K562 (cell line): Measurements from ENCODE around the gene LIG3. TPM values are rescaled to one million over a fixed set of nuclear protein-coding genes. Genes with fewer than 3 reads are reported as not detected.
A peak's percentile ranks its signal among the peaks of the same experiment; 100 is the strongest.

Experiments used
- ATAC-seq: fragments of 200-7000 bp; cut with Tn5 transposase; 3 replicates; pipeline ENCODE4 v1.9.1; 2020; ENCODE audit warnings: moderate library complexity
- BruUV-seq: library from RNA; stranded (reverse); fragments of 400-500 nt; replicated peaks from 2 replicates; lab custom pipeline; 2021; lab: Mats Ljungman, UMichigan
- CTCF ChIA-PET: fragments of 300-600 bp; formaldehyde crosslinking; extraction: SDS; loops from one replicate; lab custom pipeline; 2021; ENCODE audit warnings: low intra/inter-chr PET ratio; lab: Yijun Ruan, JAX
- POLR2A ChIA-PET: fragments of 300-600, 350-650 bp; sonication (Branson Sonifier 250); formaldehyde crosslinking; extraction: SDS; loops from one replicate; lab custom pipeline; 2021; ENCODE audit warnings: antibody characterized with exemption, inconsistent platforms; lab: Yijun Ruan, JAX
- DNase-seq, 4 experiments: peaks; one replicate each; pipeline versions ENCODE4 v3.0.0 to v3.0.0-alpha.2; 2011 to 2018; ENCODE audit warnings: low spot score in 3 of 4, mixed read lengths in 3 of 4; ENCODE audit errors: extremely low read depth in 1 of 4
- FAIRE-seq: peaks from 2 replicates; lab custom pipeline; 2011; peaks lifted over from hg19 to GRCh38; lab: Jason Lieb, UNC
- H2AFZ ChIP-seq: 2 replicates; pipeline ENCODE4 v1.6.0; 2011; ENCODE audit warnings: low read depth, low read length, control low read depth, inconsistent platforms
- H3K27ac ChIP-seq: fragments of 200-600 bp; 3 replicates; pipeline ENCODE4 v1.8.0; 2011; ENCODE audit warnings: low read depth, mild to moderate bottlenecking, control low read depth, inconsistent platforms, low read length, moderate library complexity, mixed read lengths; ENCODE audit errors: extremely low read depth
- H3K27me3 ChIP-seq, 2 experiments: fragments of 300-600 bp in 1 of 2; 2 replicates in 1 of 2; 3 replicates in 1 of 2; pipeline versions ENCODE4 v1.6.0 to v1.8.0; 2011; ENCODE audit warnings: inconsistent platforms in 2 of 2, low read length in 2 of 2, mild to moderate bottlenecking in 1 of 2, mixed read lengths in 1 of 2, moderate library complexity in 1 of 2; ENCODE audit not compliant: control insufficient read depth in 2 of 2, insufficient read depth in 2 of 2
- H3K36me3 ChIP-seq: fragments of 300-600 bp; 3 replicates; pipeline ENCODE4 v1.8.0; 2011; ENCODE audit warnings: mild to moderate bottlenecking, low read length, inconsistent platforms; ENCODE audit not compliant: control insufficient read depth, insufficient read depth
- H3K4me1 ChIP-seq, 2 experiments: fragments of 200-600 bp in 1 of 2; replicated peaks in 1 of 2; 2 replicates in 1 of 2; 3 replicates in 1 of 2; pipeline versions ENCODE4 v1.5.1 to v1.8.0; 2011; ENCODE audit warnings: inconsistent platforms in 2 of 2, low read length in 2 of 2, mild to moderate bottlenecking in 1 of 2, mixed read lengths in 1 of 2, moderate library complexity in 1 of 2; ENCODE audit not compliant: control insufficient read depth in 2 of 2, insufficient read depth in 2 of 2
- H3K4me2 ChIP-seq: 2 replicates; pipeline ENCODE4 v1.6.1; 2011; ENCODE audit warnings: low read length, control low read depth, inconsistent platforms, mixed read lengths; ENCODE audit not compliant: insufficient read depth
- H3K4me3 ChIP-seq: fragments of 200-600 bp; sonication (generic), shearing (Covaris generic); 2 replicates; pipeline ENCODE4 v1.5.1; 2016; ENCODE audit warnings: control low read depth, inconsistent platforms
- H3K79me2 ChIP-seq: fragments of 200-600 bp; 3 replicates; pipeline ENCODE4 v1.8.0; 2011; ENCODE audit warnings: low read length, inconsistent platforms; ENCODE audit not compliant: control insufficient read depth, insufficient read depth
- H3K9ac ChIP-seq, 2 experiments: 2 replicates each; pipeline versions ENCODE4 v1.6.0 to v1.6.1; 2011; ENCODE audit warnings: low read depth in 2 of 2, low read length in 2 of 2, control low read depth in 1 of 2, inconsistent platforms in 1 of 2, mild to moderate bottlenecking in 1 of 2, mixed read lengths in 1 of 2; ENCODE audit not compliant: insufficient read depth in 1 of 2
- H3K9me1 ChIP-seq: one replicate; pipeline ENCODE4 v1.6.0; 2011; ENCODE audit warnings: inconsistent platforms, mild to moderate bottlenecking, low read length, moderate library complexity; ENCODE audit not compliant: control insufficient read depth, insufficient read depth
- H3K9me3 ChIP-seq: replicated peaks from 2 replicates; pipeline ENCODE4 v1.5.1; 2011; ENCODE audit warnings: low read depth, low read length, inconsistent platforms; ENCODE audit not compliant: control insufficient read depth, insufficient read depth
- H4K20me1 ChIP-seq: replicated peaks from 2 replicates; pipeline ENCODE4 v1.6.1; 2011; ENCODE audit warnings: low read length, inconsistent platforms, mixed read lengths; ENCODE audit not compliant: control insufficient read depth, insufficient read depth
- GTF2F1 ChIP-seq: IDR thresholded peaks from 2 replicates; pipeline ENCODE4 v1.6.1; 2011; ENCODE audit warnings: low read depth, low read length, improper control_type of control experiment
- ZKSCAN1 ChIP-seq: fragments of 150-350 bp; IDR thresholded peaks from 2 replicates; pipeline ENCODE4 v1.6.1; 2016; ENCODE audit warnings: low read depth, low read length
- WGBS: fragments of 100-300 bp; shearing (Covaris generic); methylation state at CpG from one replicate; pipeline ENCODE4 v1.1.6; 2016; ENCODE audit warnings: low coverage, mixed read lengths; ENCODE audit not compliant: insufficient coverage; ENCODE audit errors: missing lambda C conversion rate; 5-methylcytosine and 5-hydroxymethylcytosine counted together
- in situ Hi-C: fragments of 300-500 bp; cut with MboI; formaldehyde crosslinking; loops from 4 replicates; pipeline ENCODE4 v1.15.0; 2018; ENCODE audit warnings: inconsistent platforms, mixed read lengths
- intact Hi-C: fragments of 100-400 bp; cut with micrococcal nuclease; formaldehyde crosslinking; loops from 2 replicates; pipeline ENCODE4 v1.14.2; 2022
- polyA plus RNA-seq, 8 experiments: library from polyadenylated mRNA; depleted of rRNA in 4 of 8; stranded (reverse) in 5 of 8; unstranded in 3 of 8; fragments of >200 nt; fragmentation: Nextera tagmentation in 2 of 8; fragmentation: Illumina TruSeq in 1 of 8; extraction: Ambion mirVana in 2 of 8; extraction: Trizol in 1 of 8; gene quantifications; 2 replicates each; pipeline versions ENCODE4 v1.2.1 to v1.2.3, GENCODE V29; 2011 to 2014; ENCODE audit warnings: inconsistent platforms in 1 of 8, missing spikeins in 1 of 8
- total RNA-seq, 7 experiments: library from RNA; depleted of rRNA in 6 of 7; stranded (reverse); fragments of >200 nt in 6 of 7; fragmentation: Illumina TruSeq in 2 of 7; extraction: Trizol in 2 of 7; gene quantifications; 2 replicates each; pipeline versions ENCODE4 v1.2.1 to v1.2.3, GENCODE V29; 2011 to 2021; ENCODE audit warnings: low replicate concordance in 1 of 7

The LIG3 gene
- total and polyA plus RNA-seq, 9 of the 15 experiments (the other 6 are each of a cell fraction or from before 2014, with no cell fraction given) = 7.6 to 75.0 (median 43.0) TPM

DNA sequence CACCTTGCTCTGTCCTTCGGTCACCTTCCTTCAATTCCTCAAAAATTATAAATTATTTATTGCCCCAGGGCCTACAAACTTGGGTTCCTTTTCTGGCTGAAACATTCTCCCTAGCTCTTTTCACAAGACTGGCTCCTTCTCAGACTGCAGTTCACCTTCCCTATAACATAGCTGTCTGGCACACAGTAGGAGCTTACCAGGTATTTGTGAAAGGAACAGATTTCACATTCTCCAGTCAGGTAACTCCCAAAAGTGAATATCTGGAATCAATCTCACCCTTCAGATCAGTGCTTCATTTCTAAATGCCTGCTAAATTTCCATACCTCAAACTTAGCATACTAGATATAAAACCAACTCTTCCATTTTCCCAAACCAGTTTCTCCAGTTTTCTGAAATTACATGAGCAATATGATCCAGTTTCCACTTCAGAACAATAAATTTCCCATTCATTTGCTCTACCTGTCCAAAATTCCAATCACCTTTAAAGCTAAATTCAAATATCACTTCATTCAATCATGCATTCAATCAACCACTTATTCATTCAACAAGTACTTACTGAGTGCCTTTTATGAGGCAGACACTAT is 77.1 kb downstream of the LIG3 start:
- H3K9me1 ChIP-seq = no peaks in the 10 kb centered on the region
- ChIA-PET CTCF (no interaction called here), POLR2A (interaction anchor here (1.0 kb wide), 1 partner anchor 77 kb away, joined by 4 read pairs; the partner anchor contains the start of gene LIG3)
- no TSS peak for BruUV-seq
- in situ Hi-C loops = no loop called here
- TF ChIP-seq ZKSCAN1 = peak; percentile 66; the same call in 1 of the 2 replicates
- TF ChIP-seq GTF2F1 = no peak
- H4K20me1 ChIP-seq = no peaks in the 10 kb centered on the region
- intact Hi-C loops = no loop called here
- no peak overlapping the region for H2AFZ ChIP-seq
- H3K27me3 ChIP-seq = no peaks in the 10 kb centered on the region
- peaks cover 12 to 15% of the 10 kb centered on the region in 2 experiments; a peak in 4 of 5 replicates for H3K4me1 ChIP-seq
- WGBS = 90% methylated on average over 1 of the region's 1 CpG
- peaks cover 1% of the 10 kb centered on the region for H3K79me2 ChIP-seq
- FAIRE-seq = no peak
- H3K27ac ChIP-seq = no peak overlapping the region
- ATAC-seq = no peak
- no peaks in the 10 kb centered on the region for H3K36me3 ChIP-seq
- no peak overlapping the region for H3K4me2 ChIP-seq
- H3K4me3 ChIP-seq = no peak overlapping the region
- H3K9me3 ChIP-seq = no peaks in the 10 kb centered on the region
- no peak for DNase-seq
- no peak overlapping the region for H3K9ac ChIP-seq

Other genes with a start within 250 kb of the LIG3 start
Only the 7 nearest of the 8 such genes appear.
- 0.27 TPM in 1 of 2 replicates, not detected in the other for gene CCT6B, start 19.1 kb upstream of the LIG3 start, total RNA-seq (2014; rRNA removed)
- 0.89 and 0.91 TPM in 2 replicates for gene CCT6B, start 19.1 kb upstream of the LIG3 start, total RNA-seq (2014; rRNA removed; fragmentation: Illumina TruSeq; extraction: Trizol)
- gene CCT6B, start 19.1 kb upstream of the LIG3 start, total RNA-seq (2015; rRNA removed; fragmentation: Illumina TruSeq; extraction: Trizol) = 0.53 and 0.58 TPM in 2 replicates
- 0.36 and 0.51 TPM in 2 replicates for gene CCT6B, start 19.1 kb upstream of the LIG3 start, total RNA-seq (2021)
- gene CCT6B, start 19.1 kb upstream of the LIG3 start, polyA plus RNA-seq (2011; rRNA removed) = 0.64 and 0.79 TPM in 2 replicates
- 0.34 and 0.48 TPM in 2 replicates for gene CCT6B, start 19.1 kb upstream of the LIG3 start, polyA plus RNA-seq (2014; fragmentation: Illumina TruSeq; extraction: Trizol)
- gene CCT6B, start 19.1 kb upstream of the LIG3 start, polyA plus RNA-seq (2014; fragmentation: Nextera tagmentation; extraction: Ambion mirVana) = under 1 TPM; 0.25 to 0.83 TPM
- 0.67 and 0.69 TPM in 2 replicates for gene CCT6B, start 19.1 kb upstream of the LIG3 start, polyA plus RNA-seq (2014; rRNA removed)
- gene ZNF830, start 19.0 kb upstream of the LIG3 start, total RNA-seq (2014; rRNA removed) = 16.2 and 28.7 TPM in 2 replicates
- gene ZNF830, start 19.0 kb upstream of the LIG3 start, total RNA-seq (2014; rRNA removed; fragmentation: Illumina TruSeq; extraction: Trizol) = 21.8 and 22.4 TPM in 2 replicates
- 24.7 and 28.0 TPM in 2 replicates for gene ZNF830, start 19.0 kb upstream of the LIG3 start, total RNA-seq (2015; rRNA removed; fragmentation: Illumina TruSeq; extraction: Trizol)
- gene ZNF830, start 19.0 kb upstream of the LIG3 start, total RNA-seq (2021) = 17.2 and 21.7 TPM in 2 replicates
- gene ZNF830, start 19.0 kb upstream of the LIG3 start, polyA plus RNA-seq (2011; rRNA removed) = 8.9 and 14.4 TPM in 2 replicates
- 17.3 and 19.0 TPM in 2 replicates for gene ZNF830, start 19.0 kb upstream of the LIG3 start, polyA plus RNA-seq (2014; fragmentation: Illumina TruSeq; extraction: Trizol)
- 10 to 100 TPM; 13.1 to 18.8 TPM for gene ZNF830, start 19.0 kb upstream of the LIG3 start, polyA plus RNA-seq (2014; fragmentation: Nextera tagmentation; extraction: Ambion mirVana)
- 25.4 and 27.1 TPM in 2 replicates for gene ZNF830, start 19.0 kb upstream of the LIG3 start, polyA plus RNA-seq (2014; rRNA removed)
- 12.7 and 16.4 TPM in 2 replicates for gene RFFL, start 83.2 kb downstream of the LIG3 start, total RNA-seq (2014; rRNA removed)
- 12.5 and 12.8 TPM in 2 replicates for gene RFFL, start 83.2 kb downstream of the LIG3 start, total RNA-seq (2014; rRNA removed; fragmentation: Illumina TruSeq; extraction: Trizol)
- gene RFFL, start 83.2 kb downstream of the LIG3 start, total RNA-seq (2015; rRNA removed; fragmentation: Illumina TruSeq; extraction: Trizol) = 12.4 and 12.5 TPM in 2 replicates
- 18.1 and 19.3 TPM in 2 replicates for gene RFFL, start 83.2 kb downstream of the LIG3 start, total RNA-seq (2021)
- 11.9 and 15.9 TPM in 2 replicates for gene RFFL, start 83.2 kb downstream of the LIG3 start, polyA plus RNA-seq (2011; rRNA removed)
- 13.7 and 13.9 TPM in 2 replicates for gene RFFL, start 83.2 kb downstream of the LIG3 start, polyA plus RNA-seq (2014; fragmentation: Illumina TruSeq; extraction: Trizol)
- 1 to 10 TPM; 3.4 to 3.7 TPM for gene RFFL, start 83.2 kb downstream of the LIG3 start, polyA plus RNA-seq (2014; fragmentation: Nextera tagmentation; extraction: Ambion mirVana)
- gene RFFL, start 83.2 kb downstream of the LIG3 start, polyA plus RNA-seq (2014; rRNA removed) = 9.2 and 9.6 TPM in 2 replicates
- 6.3 and 7.6 TPM in 2 replicates for gene RAD51D, start 139.3 kb downstream of the LIG3 start, total RNA-seq (2014; rRNA removed)
- gene RAD51D, start 139.3 kb downstream of the LIG3 start, total RNA-seq (2014; rRNA removed; fragmentation: Illumina TruSeq; extraction: Trizol) = 7.4 and 8.7 TPM in 2 replicates
- gene RAD51D, start 139.3 kb downstream of the LIG3 start, total RNA-seq (2015; rRNA removed; fragmentation: Illumina TruSeq; extraction: Trizol) = 8.7 and 10.3 TPM in 2 replicates
- gene RAD51D, start 139.3 kb downstream of the LIG3 start, total RNA-seq (2021) = 16.9 and 19.0 TPM in 2 replicates
- gene RAD51D, start 139.3 kb downstream of the LIG3 start, polyA plus RNA-seq (2011; rRNA removed) = 10.1 and 15.2 TPM in 2 replicates
- gene RAD51D, start 139.3 kb downstream of the LIG3 start, polyA plus RNA-seq (2014; fragmentation: Illumina TruSeq; extraction: Trizol) = 8.4 and 11.1 TPM in 2 replicates
- gene RAD51D, start 139.3 kb downstream of the LIG3 start, polyA plus RNA-seq (2014; fragmentation: Nextera tagmentation; extraction: Ambion mirVana) = 1 to 10 TPM; 2.2 to 2.5 TPM
- gene RAD51D, start 139.3 kb downstream of the LIG3 start, polyA plus RNA-seq (2014; rRNA removed) = 10.1 and 15.2 TPM in 2 replicates
- not detected in 2 replicates for gene FNDC8, start 141.1 kb downstream of the LIG3 start, total RNA-seq (2014; rRNA removed)
- not detected in 2 replicates for gene FNDC8, start 141.1 kb downstream of the LIG3 start, total RNA-seq (2014; rRNA removed; fragmentation: Illumina TruSeq; extraction: Trizol)
- gene FNDC8, start 141.1 kb downstream of the LIG3 start, total RNA-seq (2015; rRNA removed; fragmentation: Illumina TruSeq; extraction: Trizol) = not detected in 2 replicates
- not detected in 2 replicates for gene FNDC8, start 141.1 kb downstream of the LIG3 start, total RNA-seq (2021)
- not detected in 2 replicates for gene FNDC8, start 141.1 kb downstream of the LIG3 start, polyA plus RNA-seq (2011; rRNA removed)
- gene FNDC8, start 141.1 kb downstream of the LIG3 start, polyA plus RNA-seq (2014; fragmentation: Illumina TruSeq; extraction: Trizol) = not detected in 2 replicates
- gene FNDC8, start 141.1 kb downstream of the LIG3 start, polyA plus RNA-seq (2014; fragmentation: Nextera tagmentation; extraction: Ambion mirVana) = under 1 TPM in 1 of 2 experiments, not detected in 1; 0.04 TPM
- gene FNDC8, start 141.1 kb downstream of the LIG3 start, polyA plus RNA-seq (2014; rRNA removed) = not detected in 2 replicates
- 44.9 and 53.4 TPM in 2 replicates for gene NLE1, start 161.8 kb downstream of the LIG3 start, total RNA-seq (2014; rRNA removed)
- gene NLE1, start 161.8 kb downstream of the LIG3 start, total RNA-seq (2014; rRNA removed; fragmentation: Illumina TruSeq; extraction: Trizol) = 18.0 and 24.6 TPM in 2 replicates
- 28.2 and 30.0 TPM in 2 replicates for gene NLE1, start 161.8 kb downstream of the LIG3 start, total RNA-seq (2015; rRNA removed; fragmentation: Illumina TruSeq; extraction: Trizol)
- gene NLE1, start 161.8 kb downstream of the LIG3 start, total RNA-seq (2021) = 63.2 and 69.0 TPM in 2 replicates
- 21.2 and 26.5 TPM in 2 replicates for gene NLE1, start 161.8 kb downstream of the LIG3 start, polyA plus RNA-seq (2011; rRNA removed)
- 29.4 and 45.9 TPM in 2 replicates for gene NLE1, start 161.8 kb downstream of the LIG3 start, polyA plus RNA-seq (2014; fragmentation: Illumina TruSeq; extraction: Trizol)
- 1 to 10 TPM; 3.8 to 7.0 TPM for gene NLE1, start 161.8 kb downstream of the LIG3 start, polyA plus RNA-seq (2014; fragmentation: Nextera tagmentation; extraction: Ambion mirVana)
- 36.0 and 41.0 TPM in 2 replicates for gene NLE1, start 161.8 kb downstream of the LIG3 start, polyA plus RNA-seq (2014; rRNA removed)
- not detected in 2 replicates for gene UNC45B, start 167.3 kb downstream of the LIG3 start, total RNA-seq (2014; rRNA removed)
- not detected in 2 replicates for gene UNC45B, start 167.3 kb downstream of the LIG3 start, total RNA-seq (2014; rRNA removed; fragmentation: Illumina TruSeq; extraction: Trizol)
- not detected in 2 replicates for gene UNC45B, start 167.3 kb downstream of the LIG3 start, total RNA-seq (2015; rRNA removed; fragmentation: Illumina TruSeq; extraction: Trizol)
- not detected in 2 replicates for gene UNC45B, start 167.3 kb downstream of the LIG3 start, total RNA-seq (2021)
- not detected in 2 replicates for gene UNC45B, start 167.3 kb downstream of the LIG3 start, polyA plus RNA-seq (2011; rRNA removed)
- gene UNC45B, start 167.3 kb downstream of the LIG3 start, polyA plus RNA-seq (2014; fragmentation: Illumina TruSeq; extraction: Trizol) = not detected in 2 replicates
- not detected for gene UNC45B, start 167.3 kb downstream of the LIG3 start, polyA plus RNA-seq (2014; fragmentation: Nextera tagmentation; extraction: Ambion mirVana)
- gene UNC45B, start 167.3 kb downstream of the LIG3 start, polyA plus RNA-seq (2014; rRNA removed) = not detected in 2 replicates